ENCODE measurements around the gene PTPN5. TPM values are rescaled to one million over a fixed set of nuclear protein-coding genes. Genes with fewer than 3 reads are reported as not detected.

PTPN5 gene
- total RNA-seq, 1 donor from 2014 or later: not detected

DNA sequence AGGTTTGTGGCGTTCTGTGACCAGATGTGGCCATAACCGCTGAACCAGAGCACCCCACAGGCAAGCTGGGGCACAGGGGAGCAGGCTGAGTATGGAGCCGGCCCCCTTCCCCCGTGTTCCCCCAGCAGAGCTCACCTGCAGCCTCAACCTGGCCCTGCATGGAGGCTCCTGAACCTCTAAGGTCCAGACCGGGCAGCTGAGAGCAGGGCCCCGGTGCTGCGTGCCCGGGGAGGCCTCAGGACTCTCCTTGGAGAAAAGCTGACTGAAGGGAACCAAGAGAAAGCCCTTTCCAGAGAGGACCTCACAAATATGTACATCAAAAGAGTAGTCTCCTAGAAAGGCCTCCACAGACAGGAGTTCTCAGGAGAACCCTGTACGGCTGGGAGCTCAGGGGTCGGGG lies 48.2 kb downstream of the PTPN5 start:
- DNase-seq (ENCODE audit: low spot score) (no peak), ATAC-seq (no peak)

DNA sequence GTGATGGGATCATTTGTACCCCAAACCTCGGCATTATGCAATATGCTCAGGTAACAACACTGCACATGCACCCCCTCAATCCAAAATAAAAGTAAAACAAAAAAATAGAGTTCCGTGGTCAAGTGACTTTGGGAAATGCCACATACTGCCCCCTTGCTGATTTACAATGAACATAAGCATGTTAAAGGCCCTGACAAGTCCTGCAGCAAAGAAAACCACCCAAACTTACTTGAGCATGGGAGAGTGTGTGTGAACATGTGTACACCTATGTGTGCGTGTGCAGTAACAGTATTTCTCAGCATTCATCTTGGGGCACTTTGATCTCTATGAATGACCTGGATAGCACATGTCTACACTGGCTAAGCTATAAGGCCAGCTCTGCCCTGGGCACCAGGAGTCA lies 49.8 kb downstream of the PTPN5 start:
- DNase-seq (ENCODE audit: low spot score) (no peak), ATAC-seq (no peak)

- DNase-seq (ENCODE audit: low spot score) (no peak), ATAC-seq (no peak)
Observed at GRCh38 chr11:18739685-18740084, 51.9 kb downstream of the PTPN5 start.

- no peak for ATAC-seq
- no peak for DNase-seq (ENCODE audit: low spot score)
Observed at GRCh38 chr11:18737642-18738041, 54.0 kb downstream of the PTPN5 start.

DNA sequence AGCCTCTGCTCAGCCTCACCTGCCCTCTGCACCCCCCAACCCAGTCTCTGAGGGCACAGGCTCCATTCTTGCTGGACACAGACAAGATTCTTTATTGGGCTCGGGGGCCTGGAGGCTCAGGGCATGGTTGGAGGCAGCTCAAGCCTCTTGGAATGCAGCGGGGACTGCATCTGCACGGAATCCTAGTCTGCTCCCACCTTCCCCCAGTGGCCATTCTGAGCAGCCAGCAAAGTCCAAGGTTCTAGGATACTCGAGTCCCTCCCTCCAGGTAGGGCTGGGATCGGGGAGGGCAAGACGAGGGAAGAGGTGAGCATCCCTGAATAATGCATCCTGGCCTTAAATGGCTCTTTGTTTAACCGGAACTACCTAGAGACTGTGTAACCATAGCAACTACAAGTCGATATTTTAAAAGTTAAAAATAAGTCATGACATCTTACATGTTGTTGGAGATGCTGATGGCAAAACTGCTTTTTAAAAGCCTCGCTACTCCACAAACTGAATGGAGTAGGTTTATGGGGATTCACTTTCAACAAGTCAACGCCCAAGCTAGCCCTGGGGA lies 54.9 kb downstream of the PTPN5 start:
- ATAC-seq: no peak
- DNase-seq (ENCODE audit: low spot score): no peak

DNA sequence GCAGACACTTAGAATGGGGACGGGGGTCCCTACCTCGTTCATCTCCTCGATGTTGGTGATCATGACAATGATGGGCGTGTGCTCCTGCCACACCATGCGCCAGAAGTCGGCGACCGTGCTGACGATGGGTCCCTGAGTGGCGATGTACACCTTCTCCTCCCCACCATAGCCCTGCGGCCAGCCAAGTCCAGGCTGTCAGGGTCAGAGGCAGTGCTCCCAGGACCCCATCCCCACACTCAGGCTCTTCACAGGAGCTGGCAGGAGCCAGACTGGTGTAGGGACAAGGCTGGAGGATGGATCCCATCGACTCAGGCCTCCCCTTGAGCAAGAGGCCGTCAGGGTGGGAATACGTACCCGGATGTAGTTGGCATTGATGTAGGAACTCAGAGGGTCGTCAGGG lies 58.4 kb downstream of the PTPN5 start:
- ATAC-seq (no peak), DNase-seq (ENCODE audit: low spot score) (no peak)

GRCh38 chr11:18731949-18732821 lies 59.4 kb downstream of the PTPN5 start:
- DNase-seq (ENCODE audit: low spot score) (peak; percentile 50), ATAC-seq (peak; percentile 83)

DNA sequence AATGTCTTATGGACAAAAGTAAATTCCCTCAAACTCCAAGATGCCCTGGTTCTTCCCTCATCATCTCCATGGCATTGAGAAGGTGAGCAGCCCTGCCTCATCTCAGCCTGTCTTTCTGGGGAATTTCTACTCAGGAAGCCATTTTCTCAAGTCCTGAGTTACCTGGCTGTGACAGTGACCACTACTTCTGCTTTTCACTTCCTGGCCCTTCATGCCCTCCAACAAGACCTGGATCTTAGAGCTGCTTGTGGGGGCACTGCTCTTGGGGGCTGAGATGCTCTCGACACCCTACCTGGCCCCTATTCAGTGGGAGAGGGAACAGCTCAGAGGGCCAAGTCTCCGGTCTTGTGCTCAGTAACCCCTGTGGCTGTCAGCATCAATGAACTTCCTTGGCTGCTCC lies 60.2 kb downstream of the PTPN5 start:
- ATAC-seq (no peak), DNase-seq (ENCODE audit: low spot score) (no peak)

DNA sequence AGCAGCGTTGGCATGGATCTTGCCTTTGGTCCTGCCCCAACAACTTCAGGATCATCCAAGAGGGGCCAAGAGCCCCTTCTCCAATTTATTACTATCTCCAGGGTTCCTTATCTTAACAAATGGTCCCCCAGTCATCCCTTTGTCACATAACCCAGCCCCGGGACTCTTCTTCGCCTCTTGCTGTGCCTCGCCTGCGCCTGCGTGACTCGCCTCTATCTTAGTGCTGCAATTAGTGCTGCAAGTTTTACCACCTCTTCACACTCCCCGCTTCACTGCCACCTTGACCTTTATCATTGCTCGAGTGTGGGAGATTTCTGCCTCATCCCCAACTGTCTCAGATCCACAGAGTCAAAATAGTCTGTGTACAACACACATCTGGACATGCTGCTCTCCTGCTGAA lies 61.6 kb downstream of the PTPN5 start:
- no peak for DNase-seq (ENCODE audit: low spot score)

DNA sequence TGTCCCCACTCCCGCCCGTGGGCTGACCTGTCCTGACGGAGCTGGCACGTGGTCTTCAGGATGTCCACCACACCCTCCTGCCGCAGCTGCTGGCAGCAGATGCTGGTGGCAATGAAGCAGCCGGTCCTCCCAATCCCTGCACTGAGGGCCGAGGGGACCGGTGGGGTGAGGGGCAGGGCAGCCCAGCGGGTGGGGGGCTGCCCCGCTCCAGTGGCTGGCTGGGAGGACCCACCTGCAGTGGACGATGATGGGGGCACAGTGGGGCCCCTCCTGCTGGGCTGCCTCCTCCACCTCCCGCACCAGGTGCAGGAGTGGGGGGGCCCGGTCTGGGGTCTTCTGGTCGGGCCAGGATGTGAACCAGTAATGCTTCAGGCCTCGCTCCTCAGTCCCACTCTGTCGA lies 62.2 kb downstream of the PTPN5 start:
- DNase-seq (ENCODE audit: low spot score) (no peak), ATAC-seq (no peak)

More for the DNA sequence above, 61.6 kb downstream of the PTPN5 start:
- no peak for ATAC-seq

- no peak for ATAC-seq
- DNase-seq (ENCODE audit: low spot score): no peak
Observed at GRCh38 chr11:18728658-18729057, 62.9 kb downstream of the PTPN5 start.

DNA sequence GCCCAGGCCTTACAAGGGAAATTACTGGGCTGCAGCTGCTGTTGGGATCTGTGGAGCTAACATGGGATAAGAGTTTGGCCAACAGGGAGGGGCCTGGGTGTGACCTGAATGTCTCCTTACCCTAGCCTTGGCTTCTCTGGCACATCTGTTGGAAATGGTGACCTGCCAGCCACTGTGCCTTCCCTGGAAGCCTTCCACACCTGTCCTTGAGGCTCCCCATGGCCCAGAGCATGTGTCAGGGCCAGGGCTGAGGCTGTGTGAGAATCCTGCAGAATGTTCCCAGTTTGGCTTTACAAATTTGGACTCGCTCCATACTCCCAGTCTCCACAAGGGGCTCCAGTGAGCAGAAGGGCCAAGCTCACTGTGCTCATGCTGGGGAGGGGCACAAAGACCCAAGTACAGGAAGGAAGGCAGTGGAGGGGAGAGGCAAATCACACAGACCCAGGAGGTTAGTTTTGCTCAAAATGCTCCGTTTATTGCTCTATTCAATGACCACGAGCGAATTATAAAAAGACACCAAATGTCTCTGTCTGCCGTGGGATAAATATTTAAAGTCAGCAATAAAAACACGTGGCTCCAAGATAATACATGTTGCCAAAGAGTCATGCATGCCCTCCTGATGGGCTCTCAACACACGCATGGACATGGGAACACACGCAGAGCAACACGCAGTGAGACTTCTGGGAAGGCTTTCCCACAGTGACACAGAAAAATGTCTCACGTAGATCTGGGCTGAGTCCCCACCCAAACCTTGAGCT lies 63.9 kb downstream of the PTPN5 start:
- DNase-seq (ENCODE audit: low spot score) (no peak), ATAC-seq (peak; percentile 72)

GRCh38 chr11:18726040-18726439 lies 65.6 kb downstream of the PTPN5 start, which contains the start of gene IGSF22:
TSS of gene IGSF22 (minus strand) at chr11:18726188. CDS start at chr11:18724236, 1,952 bp downstream.
- DNase-seq (ENCODE audit: low spot score): no peak
- ATAC-seq: no peak

DNA sequence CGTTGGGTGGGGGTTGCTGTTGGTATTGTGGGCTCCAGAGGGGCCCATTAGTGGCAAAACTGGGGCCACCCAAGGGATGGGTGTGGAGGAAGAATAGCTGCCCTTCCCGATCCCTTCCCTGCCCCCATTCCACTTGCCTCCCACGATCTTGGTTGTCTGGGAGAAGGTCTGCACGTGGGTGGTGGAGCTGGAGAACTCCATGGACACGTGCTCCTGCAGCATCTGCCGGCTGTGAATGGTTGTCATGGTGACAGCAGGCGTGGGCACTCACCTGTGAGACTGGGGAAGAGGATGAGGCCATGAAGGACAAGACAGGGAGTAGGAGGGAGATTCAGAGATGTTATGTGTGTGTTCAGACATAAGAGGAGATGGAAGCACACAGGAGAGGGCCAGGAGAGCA lies 67.6 kb downstream of the PTPN5 start:
- DNase-seq (ENCODE audit: low spot score) (no peak), ATAC-seq (no peak)

GRCh38 chr11:18722293-18722637 lies 69.3 kb downstream of the PTPN5 start:
- DNase-seq (ENCODE audit: low spot score) (no peak), ATAC-seq (no peak)

- DNase-seq (ENCODE audit: low spot score) (no peak), ATAC-seq (peak; percentile 84)
Observed at GRCh38 chr11:18721561-18722292, 69.9 kb downstream of the PTPN5 start.

DNA sequence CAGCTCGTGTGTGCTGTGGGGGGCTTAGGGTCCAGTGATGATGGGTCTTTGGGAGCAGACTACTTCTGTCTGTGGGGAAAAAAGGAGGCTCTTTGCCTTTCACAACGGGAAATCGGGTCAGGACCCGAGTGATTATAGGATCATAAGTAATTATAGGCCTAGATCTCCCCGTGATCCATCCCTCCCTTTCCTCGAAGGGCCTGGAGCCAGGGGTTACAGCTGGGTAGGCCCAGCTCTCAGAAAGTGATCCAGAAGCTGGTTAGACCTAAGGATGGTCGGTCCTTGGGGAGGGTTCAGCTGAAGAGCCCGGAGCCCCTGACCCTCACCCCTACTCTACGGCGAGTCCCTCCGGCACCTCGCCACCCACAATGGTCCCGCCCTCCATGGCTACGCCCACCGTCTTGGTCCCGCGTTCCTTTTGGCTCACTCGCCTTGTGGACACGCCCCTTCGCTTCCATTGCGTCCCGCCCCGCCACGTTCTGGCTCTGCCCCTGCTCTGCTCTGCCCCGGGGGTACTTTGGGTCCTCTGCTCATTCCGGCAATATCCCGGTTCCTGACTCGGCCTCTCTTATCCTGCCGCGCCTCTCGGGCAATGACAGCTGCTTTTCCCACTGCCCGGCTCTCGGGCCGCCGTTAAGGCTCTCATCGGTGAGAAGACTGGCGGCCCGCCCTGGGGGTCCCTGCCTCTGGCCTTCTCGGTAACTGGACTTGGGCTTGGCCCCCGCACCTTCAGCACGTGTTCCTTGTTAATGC lies 70.6 kb downstream of the PTPN5 start:
- ATAC-seq (peak; percentile 78), DNase-seq (ENCODE audit: low spot score) (peak; percentile 60)

DNA sequence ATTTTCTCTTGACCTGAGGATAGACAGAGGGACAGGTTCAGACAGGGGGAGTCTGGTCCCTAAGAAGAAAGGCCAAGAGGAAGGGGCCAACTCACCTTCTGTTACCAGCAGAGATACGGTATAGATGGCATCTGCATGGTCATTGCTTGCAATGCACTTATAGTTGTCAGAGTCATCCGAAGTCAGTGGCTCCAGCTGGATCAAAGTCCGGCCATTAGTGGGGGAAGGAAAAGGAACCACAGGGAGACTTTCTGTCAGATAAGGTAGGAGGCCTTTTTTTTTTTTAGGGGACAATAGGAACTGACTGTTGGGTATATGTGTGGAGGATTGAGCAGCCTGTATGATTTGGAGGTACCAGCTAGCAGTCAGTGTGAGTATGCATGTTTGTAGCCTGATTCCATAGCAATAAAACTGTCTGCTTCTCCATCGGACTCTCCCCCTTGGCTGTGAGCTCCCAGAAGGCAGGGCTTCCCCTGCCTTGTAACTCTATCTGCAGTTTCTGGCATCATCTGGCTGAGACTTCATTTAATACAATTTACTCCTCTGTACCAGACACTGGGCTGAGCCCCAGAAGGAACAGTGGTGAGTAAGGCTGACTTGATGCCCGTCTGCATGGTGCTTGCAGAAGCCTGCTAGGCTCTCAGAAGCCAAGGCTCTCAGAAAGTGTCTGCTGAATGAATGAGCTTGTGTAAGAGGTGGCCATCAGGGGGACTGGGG lies 71.3 kb downstream of the PTPN5 start:
- ATAC-seq: no peak
- no peak for DNase-seq (ENCODE audit: low spot score)

- DNase-seq (ENCODE audit: low spot score): no peak
Observed at GRCh38 chr11:18715476-18715875, 76.1 kb downstream of the PTPN5 start.

GRCh38 chr11:18714443-18714780 lies 77.2 kb downstream of the PTPN5 start:
- DNase-seq (ENCODE audit: low spot score): no peak
- ATAC-seq: no peak

More at GRCh38 chr11:18715476-18715875, 76.1 kb downstream of the PTPN5 start:
- ATAC-seq: no peak
